ENCODE results near the gene ACTR5. TPM values are rescaled to one million over a fixed set of nuclear protein-coding genes. Genes with fewer than 3 reads are reported as not detected.

ACTR5 gene
- polyA plus RNA-seq, 1 of the 3 experiments (the other 2 are of a cell fraction) = 9.7 TPM

DNA sequence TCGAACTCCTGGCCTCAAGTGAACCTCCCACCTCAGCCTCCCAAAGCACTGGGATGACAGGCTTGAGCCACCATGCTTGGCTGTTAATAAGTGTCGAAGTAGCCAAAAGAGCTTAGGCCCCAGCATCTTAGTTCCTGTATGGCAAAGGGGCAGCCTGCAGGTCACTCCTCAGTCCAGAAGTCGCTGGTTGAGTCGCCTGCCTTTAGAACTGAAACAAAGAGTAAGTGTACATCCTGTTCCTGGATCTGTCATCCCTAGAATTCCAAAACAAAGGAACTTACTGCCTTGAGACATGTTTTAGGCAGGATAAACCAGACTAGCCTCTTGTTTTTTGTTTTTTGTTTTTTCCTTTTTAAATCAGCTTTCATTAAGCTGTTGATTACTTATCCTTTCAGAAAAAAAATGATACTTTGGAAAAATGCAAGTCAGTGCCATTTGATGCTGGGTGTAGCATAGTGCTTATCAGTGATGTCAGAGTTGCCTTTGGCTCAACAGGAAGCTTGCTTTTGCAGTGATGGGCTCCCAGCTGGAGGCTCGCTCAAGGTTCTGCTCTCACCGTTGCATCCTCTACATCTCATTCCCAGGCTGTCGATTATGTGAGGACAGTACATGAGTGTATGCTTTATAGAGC, 9.0 kb downstream of the ACTR5 start:
- Histone ChIP-seq H3K9me3 (no peaks in the 10 kb centered on the region), H2AFZ (ENCODE audit: low read depth) (no peak overlapping the region), H3F3A (replicated peaks; ENCODE audit: insufficient read depth) (no peaks in the 10 kb centered on the region), H3K4me1 (ENCODE audit: control insufficient read depth in 1 of 2, insufficient read depth in 2 of 2, low read depth in 1 of 2, low read length in 1 of 2) (no peaks in the 10 kb centered on the region), H4K20me1 (ENCODE audit: insufficient read depth) (no peaks in the 10 kb centered on the region), H3K36me3 (replicated peaks in 1 of 2; ENCODE audit: control insufficient read depth in 1 of 2, insufficient read depth in 2 of 2, low read length in 1 of 2) (peaks cover 54 to 73% of the 10 kb centered on the region in 2 experiments), H3K27me3 (ENCODE audit: insufficient read depth) (no peaks in the 10 kb centered on the region), H3K4me2 (no peak overlapping the region), H3K4me3 (ENCODE audit: low read depth in 2 of 2, low read length in 1 of 2) (no peak overlapping the region), H3K9me2 (no peaks in the 10 kb centered on the region), H3K9ac (no peak overlapping the region), H3K27ac (ENCODE audit: low read depth in 2 of 2, low read length in 1 of 2) (no peak overlapping the region), H3K79me2 (ENCODE audit: insufficient read depth) (no peaks in the 10 kb centered on the region)
- POLR2A ChIA-PET = no interaction called here
- 70% methylated on average over 5 of the region's 7 CpGs for WGBS (ENCODE audit: low lambda C conversion rate)
- no peak for DNase-seq
- TF ChIP-seq MEF2A (IDR thresholded peaks at IDR 0.05; ENCODE audit: borderline replicate concordance, low read depth) (no peak), JUND (IDR thresholded peaks at IDR 0.05) (no peak), EP300 (IDR thresholded peaks at IDR 0.05; ENCODE audit: borderline replicate concordance in 1 of 2, low read depth in 1 of 2, low read length in 1 of 2) (no peak), MXI1 (IDR thresholded peaks at IDR 0.05; ENCODE audit: low read depth, low read length) (no peak), FOXM1 (IDR thresholded peaks at IDR 0.05; ENCODE audit: low read depth) (no peak)
- TF ChIP-seq, protein P1, sequence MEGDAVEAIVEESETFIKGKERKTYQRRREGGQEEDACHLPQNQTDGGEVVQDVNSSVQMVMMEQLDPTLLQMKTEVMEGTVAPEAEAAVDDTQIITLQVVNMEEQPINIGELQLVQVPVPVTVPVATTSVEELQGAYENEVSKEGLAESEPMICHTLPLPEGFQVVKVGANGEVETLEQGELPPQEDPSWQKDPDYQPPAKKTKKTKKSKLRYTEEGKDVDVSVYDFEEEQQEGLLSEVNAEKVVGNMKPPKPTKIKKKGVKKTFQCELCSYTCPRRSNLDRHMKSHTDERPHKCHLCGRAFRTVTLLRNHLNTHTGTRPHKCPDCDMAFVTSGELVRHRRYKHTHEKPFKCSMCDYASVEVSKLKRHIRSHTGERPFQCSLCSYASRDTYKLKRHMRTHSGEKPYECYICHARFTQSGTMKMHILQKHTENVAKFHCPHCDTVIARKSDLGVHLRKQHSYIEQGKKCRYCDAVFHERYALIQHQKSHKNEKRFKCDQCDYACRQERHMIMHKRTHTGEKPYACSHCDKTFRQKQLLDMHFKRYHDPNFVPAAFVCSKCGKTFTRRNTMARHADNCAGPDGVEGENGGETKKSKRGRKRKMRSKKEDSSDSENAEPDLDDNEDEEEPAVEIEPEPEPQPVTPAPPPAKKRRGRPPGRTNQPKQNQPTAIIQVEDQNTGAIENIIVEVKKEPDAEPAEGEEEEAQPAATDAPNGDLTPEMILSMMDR (IDR thresholded peaks at IDR 0.05) = no peak
- TF ChIP-seq, protein P2, sequence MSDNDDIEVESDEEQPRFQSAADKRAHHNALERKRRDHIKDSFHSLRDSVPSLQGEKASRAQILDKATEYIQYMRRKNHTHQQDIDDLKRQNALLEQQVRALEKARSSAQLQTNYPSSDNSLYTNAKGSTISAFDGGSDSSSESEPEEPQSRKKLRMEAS (IDR thresholded peaks at IDR 0.05; ENCODE audit: low read depth) = no peak
- TF ChIP-seq, protein P3, sequence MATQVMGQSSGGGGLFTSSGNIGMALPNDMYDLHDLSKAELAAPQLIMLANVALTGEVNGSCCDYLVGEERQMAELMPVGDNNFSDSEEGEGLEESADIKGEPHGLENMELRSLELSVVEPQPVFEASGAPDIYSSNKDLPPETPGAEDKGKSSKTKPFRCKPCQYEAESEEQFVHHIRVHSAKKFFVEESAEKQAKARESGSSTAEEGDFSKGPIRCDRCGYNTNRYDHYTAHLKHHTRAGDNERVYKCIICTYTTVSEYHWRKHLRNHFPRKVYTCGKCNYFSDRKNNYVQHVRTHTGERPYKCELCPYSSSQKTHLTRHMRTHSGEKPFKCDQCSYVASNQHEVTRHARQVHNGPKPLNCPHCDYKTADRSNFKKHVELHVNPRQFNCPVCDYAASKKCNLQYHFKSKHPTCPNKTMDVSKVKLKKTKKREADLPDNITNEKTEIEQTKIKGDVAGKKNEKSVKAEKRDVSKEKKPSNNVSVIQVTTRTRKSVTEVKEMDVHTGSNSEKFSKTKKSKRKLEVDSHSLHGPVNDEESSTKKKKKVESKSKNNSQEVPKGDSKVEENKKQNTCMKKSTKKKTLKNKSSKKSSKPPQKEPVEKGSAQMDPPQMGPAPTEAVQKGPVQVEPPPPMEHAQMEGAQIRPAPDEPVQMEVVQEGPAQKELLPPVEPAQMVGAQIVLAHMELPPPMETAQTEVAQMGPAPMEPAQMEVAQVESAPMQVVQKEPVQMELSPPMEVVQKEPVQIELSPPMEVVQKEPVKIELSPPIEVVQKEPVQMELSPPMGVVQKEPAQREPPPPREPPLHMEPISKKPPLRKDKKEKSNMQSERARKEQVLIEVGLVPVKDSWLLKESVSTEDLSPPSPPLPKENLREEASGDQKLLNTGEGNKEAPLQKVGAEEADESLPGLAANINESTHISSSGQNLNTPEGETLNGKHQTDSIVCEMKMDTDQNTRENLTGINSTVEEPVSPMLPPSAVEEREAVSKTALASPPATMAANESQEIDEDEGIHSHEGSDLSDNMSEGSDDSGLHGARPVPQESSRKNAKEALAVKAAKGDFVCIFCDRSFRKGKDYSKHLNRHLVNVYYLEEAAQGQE (IDR thresholded peaks at IDR 0.05; ENCODE audit: low read depth, low read length) = no peak
- TF ChIP-seq, protein P4, sequence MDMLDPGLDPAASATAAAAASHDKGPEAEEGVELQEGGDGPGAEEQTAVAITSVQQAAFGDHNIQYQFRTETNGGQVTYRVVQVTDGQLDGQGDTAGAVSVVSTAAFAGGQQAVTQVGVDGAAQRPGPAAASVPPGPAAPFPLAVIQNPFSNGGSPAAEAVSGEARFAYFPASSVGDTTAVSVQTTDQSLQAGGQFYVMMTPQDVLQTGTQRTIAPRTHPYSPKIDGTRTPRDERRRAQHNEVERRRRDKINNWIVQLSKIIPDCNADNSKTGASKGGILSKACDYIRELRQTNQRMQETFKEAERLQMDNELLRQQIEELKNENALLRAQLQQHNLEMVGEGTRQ (IDR thresholded peaks at IDR 0.05; ENCODE audit: borderline replicate concordance, low read depth, low read length) = no peak
- CTCF ChIA-PET = interaction anchor here (0.8 to 15.8 kb wide), 5 partner anchors 31 to 143 kb away, joined by 3 to 321 read pairs (median 4); no protein-coding TSS in a partner anchor

Measured in SK-N-SH (cell line).